ENCODE results near the gene SPRY1. TPM values are rescaled to one million over a fixed set of nuclear protein-coding genes. Genes with fewer than 3 reads are reported as not detected.

SPRY1 gene
- total and polyA plus RNA-seq, 2 of the 8 experiments (the other 6 are each of a cell fraction or from before 2014, with no cell fraction given), result 11.7 to 56.2 TPM

GRCh38 chr4:123381996-123382395 lies 14.6 kb upstream of the SPRY1 start:
- POLR2A ChIA-PET (ENCODE audit: partially characterized antibody), result interaction anchor here (1.5 kb wide), 1 partner anchor 15 kb away, joined by 5 read pairs; the partner anchor contains the start of gene SPRY1
- no peak for DNase-seq (ENCODE audit: low read depth in 1 of 2, low spot score in 2 of 2)

More at GRCh38 chr4:123381996-123382395, 14.6 kb upstream of the SPRY1 start:
- Histone ChIP-seq H4K91ac (replicated peaks; ENCODE audit: insufficient read length, low read length) (no peak overlapping the region), H4K5ac (ENCODE audit: insufficient read length, low read depth, low read length) (no peak overlapping the region), H3K36me3 (ENCODE audit: control insufficient read depth in 2 of 4, insufficient read depth in 4 of 4, low read length in 3 of 4) (no peaks in the 10 kb centered on the region), H3K14ac (ENCODE audit: insufficient read length) (no peak overlapping the region), H3K9me3 (ENCODE audit: insufficient read depth in 2 of 2, low read depth in 1 of 2, low read length in 1 of 2) (no peaks in the 10 kb centered on the region), H4K8ac (ENCODE audit: extremely low read depth, insufficient read depth, low read length) (no peak overlapping the region), H3K4me2 (ENCODE audit: insufficient read depth in 1 of 2, low read depth in 2 of 2, low read length in 2 of 2) (no peak overlapping the region), H3K9ac (replicated peaks in 1 of 4; ENCODE audit: extremely low read depth in 1 of 4, low read depth in 3 of 4, low read length in 3 of 4) (no peak overlapping the region), H3K23me2 (ENCODE audit: low read depth, low read length) (no peaks in the 10 kb centered on the region), H3K4ac (replicated peaks; ENCODE audit: insufficient read length, low read depth, low read length) (no peak overlapping the region), H3K27me3 (replicated peaks in 1 of 4; ENCODE audit: control insufficient read depth in 3 of 4, extremely low read depth in 1 of 4, insufficient read depth in 3 of 4, low read length in 3 of 4) (no peaks in the 10 kb centered on the region), H2BK5ac (ENCODE audit: low read depth, low read length) (no peak overlapping the region), H3K18ac (ENCODE audit: extremely low read depth, low read length) (no peak overlapping the region; the same call in 1 of the 2 replicates), H2BK20ac (ENCODE audit: low read length) (no peak overlapping the region), H3K56ac (replicated peaks; ENCODE audit: insufficient read length, low read depth, low read length) (no peak overlapping the region), H3K79me1 (ENCODE audit: low read depth, low read length) (no peaks in the 10 kb centered on the region), H4K20me1 (replicated peaks in 1 of 2; ENCODE audit: control insufficient read depth in 1 of 2, insufficient read depth in 2 of 2, low read length in 2 of 2) (no peaks in the 10 kb centered on the region), H2BK15ac (ENCODE audit: low read length) (no peak overlapping the region; the same call in 1 of the 2 replicates), H3K27ac (ENCODE audit: low read depth, low read length) (no peak overlapping the region), H2BK12ac (ENCODE audit: low read depth, low read length) (no peak overlapping the region), H2BK120ac (replicated peaks; ENCODE audit: low read depth, low read length) (no peak overlapping the region), H2AFZ (ENCODE audit: low read length) (no peak overlapping the region), H3K4me1 (replicated peaks in 1 of 4; ENCODE audit: control insufficient read depth in 3 of 4, insufficient read depth in 4 of 4, low read length in 3 of 4) (peaks cover 0 to 24% (median 15%) of the 10 kb centered on the region in 4 experiments; a peak in 5 of 7 replicates), H3K23ac (ENCODE audit: insufficient read length) (no peak overlapping the region), H3K79me2 (ENCODE audit: control insufficient read depth in 1 of 2, insufficient read depth in 2 of 2, low read length in 2 of 2) (no peaks in the 10 kb centered on the region), H3K4me3 (ENCODE audit: extremely low read depth in 1 of 4, insufficient read depth in 2 of 4, low read depth in 3 of 4, low read length in 4 of 4) (no peak overlapping the region), H2AK5ac (ENCODE audit: low read depth, low read length) (no peak overlapping the region)
- no peak for FAIRE-seq
- CTCF ChIA-PET (ENCODE audit: partially characterized antibody), result interaction anchor here (0.7 to 2.8 kb wide), 7 partner anchors 9 to 278 kb away, joined by 3 to 18 read pairs (median 4); partner anchors contain the start of gene SPRY1
- TF ChIP-seq SP4 (IDR thresholded peaks at IDR 0.05; ENCODE audit: low read length), result no peak
- peak; percentile 36 for TF ChIP-seq TEAD4 (IDR thresholded peaks at IDR 0.05; ENCODE audit: low read depth, low read length)
- no peak for TF ChIP-seq ATF2 (IDR thresholded peaks at IDR 0.05; ENCODE audit: low read length)
- TF ChIP-seq EP300 (IDR thresholded peaks at IDR 0.05; ENCODE audit: borderline replicate concordance in 1 of 2, low read depth in 2 of 2, low read length in 2 of 2), result no peak
- no peak for TF ChIP-seq FOSL1 (IDR thresholded peaks at IDR 0.05; ENCODE audit: insufficient read depth, low read depth, low read length)
- no peak for TF ChIP-seq RAD21 (IDR thresholded peaks at IDR 0.05 in 1 of 2, conservative IDR thresholded peaks at IDR 0.05 in 1 of 2; ENCODE audit: low read depth in 2 of 2, low read length in 2 of 2)
- 61% methylated on average over 5 of the region's 5 CpGs; no CpG with 5 or more reads in 1 of the 2 experiments for WGBS, 2 experiments (ENCODE audit: extremely low coverage in 1 of 2, insufficient coverage in 1 of 2, insufficient read length in 1 of 2, insufficient replicate concordance in 2 of 2, low coverage in 1 of 2, low lambda C conversion rate in 2 of 2, missing lambda C conversion rate in 1 of 2)
